Limb (tissue), 2 donors: ENCODE measurements around the gene PALLD.
"Not testable (repeated sequence)": the region's sequence is repeated elsewhere in the genome, so short reads cannot be mapped to it uniquely, and the experiment has no call there.

ENCODE experiments used
- DNase-seq, 2 donors: peaks; one replicate each; pipeline ENCODE4 v3.0.0-alpha.2; 2016; ENCODE audit errors: extremely low spot score in 2 of 2

PALLD gene

GRCh38 chr4:168496834-168497233 is at the start of gene PALLD:
Gene PALLD (plus strand): TSS chr4:168497052.
- DNase-seq: peak in 1 of 2 donors; percentile 59

- not testable (repeated sequence) for DNase-seq
These were observed 47.8 kb upstream of the PALLD start for GRCh38 chr4:168449063-168449462.

- DNase-seq: no peak
These were observed 47.0 kb upstream of the PALLD start for GRCh38 chr4:168449719-168450452.

- DNase-seq: no peak
These were observed 45.5 kb upstream of the PALLD start for GRCh38 chr4:168451331-168451730.

GRCh38 chr4:168451744-168452390 is 45.0 kb upstream of the PALLD start:
- no peak for DNase-seq

- DNase-seq: no peak
These were observed 43.7 kb upstream of the PALLD start for GRCh38 chr4:168453146-168453545.

GRCh38 chr4:168458256-168458655 is 38.6 kb upstream of the PALLD start:
- not testable (repeated sequence) for DNase-seq

GRCh38 chr4:168461821-168462220 is 35.0 kb upstream of the PALLD start:
- no peak for DNase-seq

- no peak for DNase-seq
These were observed 23.9 kb upstream of the PALLD start for GRCh38 chr4:168472920-168473319.

GRCh38 chr4:168474660-168475320 is 22.1 kb upstream of the PALLD start:
- no peak for DNase-seq

- DNase-seq: no peak
These were observed 21.1 kb upstream of the PALLD start for GRCh38 chr4:168475745-168476144.

GRCh38 chr4:168478868-168479267 is 18.0 kb upstream of the PALLD start:
- DNase-seq: no peak

GRCh38 chr4:168480931-168481611 is 15.8 kb upstream of the PALLD start:
- DNase-seq: peak in 1 of 2 donors; percentile 32

GRCh38 chr4:168483811-168484210 is 13.0 kb upstream of the PALLD start:
- no peak for DNase-seq

GRCh38 chr4:168484626-168485025 is 12.2 kb upstream of the PALLD start:
- peak in 1 of 2 donors; percentile 40 for DNase-seq

- no peak for DNase-seq
These were observed 11.5 kb upstream of the PALLD start for GRCh38 chr4:168485156-168485910.

- no peak for DNase-seq
These were observed 10.0 kb upstream of the PALLD start for GRCh38 chr4:168486912-168487281.

GRCh38 chr4:168487282-168488035 is 9.4 kb upstream of the PALLD start:
- DNase-seq: no peak

- peak in 1 of 2 donors; percentile 89 for DNase-seq
These were observed 8.0 kb upstream of the PALLD start for GRCh38 chr4:168488869-168489274.

- no peak for DNase-seq
These were observed 7.2 kb upstream of the PALLD start for GRCh38 chr4:168489616-168490015.
